Neural cell (in vitro differentiated cells): ENCODE data around the gene SLAMF7. TPM values are rescaled to one million over a fixed set of nuclear protein-coding genes. Genes with fewer than 3 reads are reported as not detected.

Source experiments
- H2AFZ ChIP-seq: fragments of 200-600, 300-800 bp; sonication (generic), shearing (Covaris generic); 2 replicates; pipeline ENCODE4 v1.6.0; 2014; ENCODE audit warnings: low read depth, mild to moderate bottlenecking, antibody characterized with exemption, low read length, moderate library complexity
- H3F3A ChIP-seq: fragments of 200-600 bp; shearing (Covaris generic); 2 replicates; pipeline ENCODE4 v1.6.1; 2016; ENCODE audit warnings: mild to moderate bottlenecking, moderate library complexity, mixed read lengths, antibody characterized with exemption, low read length; ENCODE audit not compliant: insufficient read depth, poor library complexity, severe bottlenecking
- H3K27ac ChIP-seq: fragments of 200-600, 300-800 bp; sonication (generic), shearing (Covaris generic); 2 replicates; pipeline ENCODE4 v1.5.1; 2014; ENCODE audit warnings: mild to moderate bottlenecking, low read length, moderate library complexity
- H3K27me3 ChIP-seq: fragments of 300-800, 200-600 bp; sonication (generic), shearing (Covaris generic); 2 replicates; pipeline ENCODE4 v1.6.0; 2014; ENCODE audit warnings: mild to moderate bottlenecking, low read depth, low read length, moderate library complexity; ENCODE audit not compliant: insufficient read depth
- H3K36me3 ChIP-seq: fragments of 300-800, 200-600 bp; sonication (generic), shearing (Covaris generic); 2 replicates; pipeline ENCODE4 v1.5.1; 2014; ENCODE audit warnings: mild to moderate bottlenecking, antibody characterized with exemption, low read length, moderate library complexity; ENCODE audit not compliant: insufficient read depth
- H3K4me2 ChIP-seq: fragments of 300-800, 200-600 bp; sonication (generic), shearing (Covaris generic); 2 replicates; pipeline ENCODE4 v1.6.0; 2014; ENCODE audit warnings: mild to moderate bottlenecking, low read length
- H3K4me3 ChIP-seq: fragments of 300-800, 200-600 bp; sonication (generic), shearing (Covaris generic); 2 replicates; pipeline ENCODE4 v1.5.1; 2014; ENCODE audit warnings: mild to moderate bottlenecking, low read length, moderate library complexity
- H3K79me2 ChIP-seq: fragments of 200-600 bp; shearing (Covaris generic); replicated peaks from 2 replicates; pipeline ENCODE4 v1.6.0; 2014; ENCODE audit warnings: mild to moderate bottlenecking, low read length, moderate library complexity; ENCODE audit not compliant: insufficient read depth
- H3K9ac ChIP-seq: fragments of 300-800, 200-600 bp; sonication (generic), shearing (Covaris generic); 2 replicates; pipeline ENCODE4 v1.6.1; 2016; ENCODE audit warnings: mild to moderate bottlenecking, low read length, mixed read lengths
- H3K9me2 ChIP-seq: fragments of 200-600 bp; shearing (Covaris generic); 2 replicates; pipeline ENCODE4 v1.6.1; 2016; ENCODE audit warnings: mild to moderate bottlenecking, low read length, mixed read lengths; ENCODE audit not compliant: insufficient read depth
- H3K9me3 ChIP-seq: fragments of 200-600, 300-800 bp; sonication (generic), shearing (Covaris generic); 2 replicates; pipeline ENCODE4 v1.6.1; 2016; ENCODE audit warnings: mild to moderate bottlenecking, mixed run types, low read length, moderate library complexity, mixed read lengths
- H4K20me1 ChIP-seq: fragments of 200-600 bp; shearing (Covaris generic); 2 replicates; pipeline ENCODE4 v1.6.1; 2016; ENCODE audit warnings: mild to moderate bottlenecking, mixed run types; ENCODE audit not compliant: insufficient read depth
- EP300 ChIP-seq: fragments of 450-650 bp; conservative IDR thresholded peaks from 2 replicates; pipeline ENCODE4 v1.6.1; 2014; ENCODE audit warnings: antibody characterized with exemption, mild to moderate bottlenecking, moderate library complexity; ENCODE audit not compliant: poor library complexity, severe bottlenecking
- EZH2 ChIP-seq: fragments of 200-600, 300-800 bp; shearing (Covaris generic), sonication (generic); IDR thresholded peaks from 2 replicates; pipeline ENCODE4 v1.6.1; 2014; ENCODE audit warnings: antibody characterized with exemption, low read length, borderline replicate concordance, mild to moderate bottlenecking; ENCODE audit not compliant: insufficient read depth, poor library complexity, severe bottlenecking
- MXI1 ChIP-seq: fragments of 450-650 bp; conservative IDR thresholded peaks from 2 replicates; pipeline ENCODE4 v1.6.1; 2014; ENCODE audit warnings: antibody characterized with exemption, mild to moderate bottlenecking; ENCODE audit not compliant: poor library complexity, severe bottlenecking
- POLR2AphosphoS5 ChIP-seq: IDR thresholded peaks from 2 replicates; pipeline ENCODE4 v1.6.1; 2012
- RAD21 ChIP-seq: fragments of 450-650 bp; conservative IDR thresholded peaks from 2 replicates; pipeline ENCODE4 v1.6.1; 2014; ENCODE audit warnings: antibody characterized with exemption, mild to moderate bottlenecking, moderate library complexity
- SMC3 ChIP-seq: fragments of 450-650 bp; conservative IDR thresholded peaks from 2 replicates; pipeline ENCODE4 v1.6.1; 2014; ENCODE audit warnings: antibody characterized with exemption, mild to moderate bottlenecking, moderate library complexity; ENCODE audit not compliant: poor library complexity
- TAF1 ChIP-seq: IDR thresholded peaks from 2 replicates; pipeline ENCODE4 v1.6.1; 2012; ENCODE audit warnings: low read depth
- polyA plus RNA-seq: library from polyadenylated mRNA; depleted of rRNA; stranded (reverse); fragments of >200 nt; gene quantifications from 2 replicates; pipeline ENCODE4 v1.2.3, GENCODE V29; 2014
- TF ChIP-seq, protein P1 (sequence below): IDR thresholded peaks from 2 replicates; pipeline ENCODE4 v1.6.1; 2012; ENCODE audit warnings: borderline replicate concordance
- TF ChIP-seq, protein P2 (sequence below): fragments of 450-650 bp; IDR thresholded peaks from 2 replicates; pipeline ENCODE4 v1.5.1; 2014; ENCODE audit warnings: antibody characterized with exemption, mild to moderate bottlenecking, moderate library complexity; ENCODE audit not compliant: poor library complexity, severe bottlenecking

Gene SLAMF7
- polyA plus RNA-seq, 1 donor from 2014 or later: not detected

DNA sequence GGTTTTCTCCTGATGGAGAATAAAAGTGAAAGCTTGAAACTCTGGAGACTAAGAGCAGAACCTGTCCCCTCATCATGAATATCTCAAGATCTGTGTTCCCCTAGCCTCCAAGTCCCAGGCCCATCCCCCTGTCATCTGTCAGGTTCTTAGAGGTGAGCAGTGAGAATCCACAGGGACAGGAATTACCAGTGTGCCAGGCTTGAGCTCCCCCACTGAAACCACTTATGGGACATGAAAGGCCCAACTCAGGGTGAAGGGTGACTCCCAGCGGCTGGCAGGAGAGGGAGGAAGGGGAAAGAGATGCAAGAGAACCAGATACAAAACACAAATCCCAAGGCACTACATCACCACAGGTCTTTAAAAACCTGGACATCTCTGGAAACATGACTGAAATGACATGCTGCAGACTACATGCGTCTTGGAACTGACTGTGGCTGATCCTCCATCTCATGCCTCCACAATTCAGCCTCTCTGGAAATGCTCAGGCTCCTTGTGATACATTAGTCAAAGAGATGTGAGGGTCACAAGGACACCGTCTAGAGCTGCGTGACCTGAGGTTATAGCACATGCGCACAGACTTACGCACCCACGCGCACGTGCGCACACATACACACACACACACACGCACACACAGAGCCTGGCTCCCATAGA is 50.1 kb downstream of the SLAMF7 start:
- Histone ChIP-seq H3K27ac (no peak overlapping the region), H3K4me2 (no peak overlapping the region), H3F3A (no peaks in the 10 kb centered on the region), H3K9me2 (no peaks in the 10 kb centered on the region), H4K20me1 (no peaks in the 10 kb centered on the region), H3K4me3 (no peak overlapping the region), H3K27me3 (no peaks in the 10 kb centered on the region), H3K79me2 (no peaks in the 10 kb centered on the region), H3K9ac (no peak overlapping the region), H3K36me3 (no peaks in the 10 kb centered on the region), H3K9me3 (no peaks in the 10 kb centered on the region), H2AFZ (no peak overlapping the region)
- TF ChIP-seq RAD21: no peak
- TF ChIP-seq EP300: no peak
- TF ChIP-seq, protein P1, sequence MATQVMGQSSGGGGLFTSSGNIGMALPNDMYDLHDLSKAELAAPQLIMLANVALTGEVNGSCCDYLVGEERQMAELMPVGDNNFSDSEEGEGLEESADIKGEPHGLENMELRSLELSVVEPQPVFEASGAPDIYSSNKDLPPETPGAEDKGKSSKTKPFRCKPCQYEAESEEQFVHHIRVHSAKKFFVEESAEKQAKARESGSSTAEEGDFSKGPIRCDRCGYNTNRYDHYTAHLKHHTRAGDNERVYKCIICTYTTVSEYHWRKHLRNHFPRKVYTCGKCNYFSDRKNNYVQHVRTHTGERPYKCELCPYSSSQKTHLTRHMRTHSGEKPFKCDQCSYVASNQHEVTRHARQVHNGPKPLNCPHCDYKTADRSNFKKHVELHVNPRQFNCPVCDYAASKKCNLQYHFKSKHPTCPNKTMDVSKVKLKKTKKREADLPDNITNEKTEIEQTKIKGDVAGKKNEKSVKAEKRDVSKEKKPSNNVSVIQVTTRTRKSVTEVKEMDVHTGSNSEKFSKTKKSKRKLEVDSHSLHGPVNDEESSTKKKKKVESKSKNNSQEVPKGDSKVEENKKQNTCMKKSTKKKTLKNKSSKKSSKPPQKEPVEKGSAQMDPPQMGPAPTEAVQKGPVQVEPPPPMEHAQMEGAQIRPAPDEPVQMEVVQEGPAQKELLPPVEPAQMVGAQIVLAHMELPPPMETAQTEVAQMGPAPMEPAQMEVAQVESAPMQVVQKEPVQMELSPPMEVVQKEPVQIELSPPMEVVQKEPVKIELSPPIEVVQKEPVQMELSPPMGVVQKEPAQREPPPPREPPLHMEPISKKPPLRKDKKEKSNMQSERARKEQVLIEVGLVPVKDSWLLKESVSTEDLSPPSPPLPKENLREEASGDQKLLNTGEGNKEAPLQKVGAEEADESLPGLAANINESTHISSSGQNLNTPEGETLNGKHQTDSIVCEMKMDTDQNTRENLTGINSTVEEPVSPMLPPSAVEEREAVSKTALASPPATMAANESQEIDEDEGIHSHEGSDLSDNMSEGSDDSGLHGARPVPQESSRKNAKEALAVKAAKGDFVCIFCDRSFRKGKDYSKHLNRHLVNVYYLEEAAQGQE: no peak
- no peak for TF ChIP-seq MXI1
- no peak for TF ChIP-seq POLR2AphosphoS5
- no peak for TF ChIP-seq TAF1
- TF ChIP-seq, protein P2, sequence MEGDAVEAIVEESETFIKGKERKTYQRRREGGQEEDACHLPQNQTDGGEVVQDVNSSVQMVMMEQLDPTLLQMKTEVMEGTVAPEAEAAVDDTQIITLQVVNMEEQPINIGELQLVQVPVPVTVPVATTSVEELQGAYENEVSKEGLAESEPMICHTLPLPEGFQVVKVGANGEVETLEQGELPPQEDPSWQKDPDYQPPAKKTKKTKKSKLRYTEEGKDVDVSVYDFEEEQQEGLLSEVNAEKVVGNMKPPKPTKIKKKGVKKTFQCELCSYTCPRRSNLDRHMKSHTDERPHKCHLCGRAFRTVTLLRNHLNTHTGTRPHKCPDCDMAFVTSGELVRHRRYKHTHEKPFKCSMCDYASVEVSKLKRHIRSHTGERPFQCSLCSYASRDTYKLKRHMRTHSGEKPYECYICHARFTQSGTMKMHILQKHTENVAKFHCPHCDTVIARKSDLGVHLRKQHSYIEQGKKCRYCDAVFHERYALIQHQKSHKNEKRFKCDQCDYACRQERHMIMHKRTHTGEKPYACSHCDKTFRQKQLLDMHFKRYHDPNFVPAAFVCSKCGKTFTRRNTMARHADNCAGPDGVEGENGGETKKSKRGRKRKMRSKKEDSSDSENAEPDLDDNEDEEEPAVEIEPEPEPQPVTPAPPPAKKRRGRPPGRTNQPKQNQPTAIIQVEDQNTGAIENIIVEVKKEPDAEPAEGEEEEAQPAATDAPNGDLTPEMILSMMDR: no peak
- no peak for TF ChIP-seq SMC3
- TF ChIP-seq EZH2: no peak

DNA sequence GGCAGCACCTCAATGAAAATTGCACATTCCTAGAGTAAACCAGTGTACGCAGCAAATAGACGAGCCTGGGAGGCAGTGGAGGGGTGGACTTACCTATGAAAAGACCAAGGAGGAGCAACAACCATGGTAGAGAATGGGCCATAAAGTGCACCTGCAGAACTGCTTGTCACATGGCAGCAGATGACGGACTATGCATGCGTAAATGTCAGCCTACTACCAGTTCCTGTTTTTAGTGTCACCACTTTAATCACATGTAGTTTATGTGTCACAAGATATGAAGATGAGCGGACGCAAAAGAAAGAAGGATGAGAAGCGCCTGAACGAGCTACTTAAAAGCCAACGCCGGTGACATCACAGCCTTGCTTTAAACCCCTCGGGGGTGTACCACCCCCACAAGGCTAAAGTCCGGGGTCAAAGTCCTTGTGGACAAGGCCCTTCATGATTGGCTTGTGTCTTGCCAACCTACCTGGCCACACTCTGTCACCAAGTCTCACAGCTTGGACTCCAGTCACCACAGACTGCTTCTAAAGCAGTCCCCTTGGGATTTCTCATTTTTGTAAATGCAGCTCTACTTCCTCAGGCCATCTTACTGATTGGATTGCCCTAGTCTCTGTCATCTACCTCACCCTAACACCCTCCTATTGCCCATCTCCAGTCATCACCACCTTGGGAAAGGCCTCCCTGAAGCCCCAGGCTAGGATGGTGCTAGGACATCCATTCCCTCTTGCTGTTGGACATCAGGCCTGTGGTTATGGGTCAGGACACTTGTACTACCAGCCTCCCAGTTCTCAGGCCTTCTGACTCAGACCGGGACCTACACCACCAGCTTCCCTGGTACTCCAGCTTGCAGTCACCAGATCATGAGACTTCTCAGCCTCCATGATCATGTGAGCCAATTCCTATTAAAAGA is 50.9 kb downstream of the SLAMF7 start:
- Histone ChIP-seq H3K9me2 (no peaks in the 10 kb centered on the region), H3K9ac (no peak overlapping the region), H3F3A (no peaks in the 10 kb centered on the region), H4K20me1 (no peaks in the 10 kb centered on the region), H3K4me3 (no peak overlapping the region), H3K36me3 (no peaks in the 10 kb centered on the region), H2AFZ (no peak overlapping the region), H3K9me3 (no peaks in the 10 kb centered on the region), H3K79me2 (no peaks in the 10 kb centered on the region), H3K27me3 (no peaks in the 10 kb centered on the region), H3K27ac (no peak overlapping the region), H3K4me2 (no peak overlapping the region)
- TF ChIP-seq POLR2AphosphoS5 (no peak), SMC3 (no peak), MXI1 (no peak), RAD21 (no peak), TAF1 (no peak), EP300 (no peak), EZH2 (no peak)
- TF ChIP-seq, protein P1: no peak
- TF ChIP-seq, protein P2: no peak
